Lower lobe of right lung (tissue), 2 donors: ENCODE data around the gene SLC25A18. TPM values are rescaled to one million over a fixed set of nuclear protein-coding genes. Genes with fewer than 3 reads are reported as not detected.

Source experiments
- ATAC-seq, 2 donors: fragments of 200-7000 bp; cut with Tn5 transposase; one replicate each; pipeline ENCODE4 v1.9.1; 2020 to 2022; ENCODE audit warnings: mild to moderate bottlenecking in 2 of 2, moderate library complexity in 2 of 2
- DNase-seq: peaks from one replicate; pipeline ENCODE4 v3.0.0-alpha.2; 2020
- H3K27ac ChIP-seq: fragments of 200-600 bp; one replicate; pipeline ENCODE4 v1.8.0; 2022
- H3K27me3 ChIP-seq: fragments of 200-600 bp; one replicate; pipeline ENCODE4 v1.8.0; 2022; ENCODE audit warnings: low read depth
- H3K36me3 ChIP-seq: fragments of 200-600 bp; one replicate; pipeline ENCODE4 v1.8.0; 2022; ENCODE audit warnings: mild to moderate bottlenecking
- H3K4me1 ChIP-seq: fragments of 200-600 bp; one replicate; pipeline ENCODE4 v1.8.0; 2022
- H3K4me3 ChIP-seq: fragments of 200-600 bp; one replicate; pipeline ENCODE4 v1.8.0; 2022; ENCODE audit warnings: mild to moderate bottlenecking
- H3K9me3 ChIP-seq: fragments of 200-600 bp; one replicate; pipeline ENCODE4 v1.8.0; 2022
- CTCF ChIP-seq: fragments of 200-600 bp; IDR thresholded peaks from one replicate; pipeline ENCODE4 v1.8.0; 2022; ENCODE audit warnings: antibody characterized with exemption, mild to moderate bottlenecking
- intact Hi-C: fragments of 100-400 bp; cut with DNase I; formaldehyde crosslinking; loops from one replicate; pipeline ENCODE4 v1.11.0; 2022
- total RNA-seq: library from RNA; stranded (reverse); fragmentation: NEBNext Ultra II Directional; extraction: Animal tissue kit (Norgen Biotek cat#: 25700); gene quantifications from one replicate; pipeline ENCODE4 v1.2.1, GENCODE V29; 2021
- donor health status: DM: no; HTN: yes; CAD: no; lungs with severe emphysema.

SLC25A18 gene
- total RNA-seq, 1 donor from 2014 or later: 0.50 TPM

- Histone ChIP-seq H3K4me3 (peak overlapping the region; percentile 35), H3K27ac (peak overlapping the region; percentile 88), H3K27me3 (no peaks in the 10 kb centered on the region), H3K36me3 (no peaks in the 10 kb centered on the region), H3K9me3 (no peaks in the 10 kb centered on the region), H3K4me1 (peaks cover 31% of the 10 kb centered on the region)
- intact Hi-C loops: no loop called here
- DNase-seq (peak; percentile 71), ATAC-seq (peak; percentile 88)
- TF ChIP-seq CTCF: no peak
These were observed 7.7 kb downstream of the SLC25A18 start for GRCh38 chr22:17570851-17571631.

GRCh38 chr22:17575151-17575550 lies 11.9 kb downstream of the SLC25A18 start:
- intact Hi-C loops: no loop called here

DNA sequence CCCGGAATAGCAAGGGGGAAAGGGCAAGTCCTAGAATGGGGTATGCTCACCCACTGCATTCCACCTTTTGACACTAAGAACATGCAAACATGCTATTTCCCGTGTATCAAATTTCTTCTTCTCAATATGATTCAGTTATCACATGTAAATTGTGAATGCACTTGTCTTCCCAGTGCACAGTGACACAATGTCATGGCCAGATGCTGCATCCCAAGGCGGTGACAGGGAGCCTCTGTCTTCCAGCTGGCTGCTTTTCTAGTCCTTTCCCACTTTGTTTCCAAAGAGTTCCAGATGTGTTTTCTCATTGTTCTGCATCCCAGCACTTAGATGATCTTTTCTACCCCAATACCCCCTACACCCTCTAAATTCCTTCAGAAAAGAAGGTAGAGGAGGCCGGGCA lies 12.4 kb downstream of the SLC25A18 start:
- ATAC-seq (no peak), DNase-seq (no peak)
- Histone ChIP-seq H3K27me3 (no peaks in the 10 kb centered on the region), H3K36me3 (no peaks in the 10 kb centered on the region), H3K27ac (no peak overlapping the region), H3K4me3 (no peak overlapping the region), H3K9me3 (no peaks in the 10 kb centered on the region), H3K4me1 (peaks cover 12% of the 10 kb centered on the region)
- intact Hi-C loops: no loop called here
- no peak for TF ChIP-seq CTCF

More at GRCh38 chr22:17575151-17575550, 11.9 kb downstream of the SLC25A18 start:
- ATAC-seq (no peak), DNase-seq (no peak)
- Histone ChIP-seq H3K4me1 (peaks cover 17% of the 10 kb centered on the region), H3K27me3 (no peaks in the 10 kb centered on the region), H3K4me3 (no peak overlapping the region), H3K36me3 (no peaks in the 10 kb centered on the region), H3K27ac (no peak overlapping the region), H3K9me3 (no peaks in the 10 kb centered on the region)
- no peak for TF ChIP-seq CTCF

DNA sequence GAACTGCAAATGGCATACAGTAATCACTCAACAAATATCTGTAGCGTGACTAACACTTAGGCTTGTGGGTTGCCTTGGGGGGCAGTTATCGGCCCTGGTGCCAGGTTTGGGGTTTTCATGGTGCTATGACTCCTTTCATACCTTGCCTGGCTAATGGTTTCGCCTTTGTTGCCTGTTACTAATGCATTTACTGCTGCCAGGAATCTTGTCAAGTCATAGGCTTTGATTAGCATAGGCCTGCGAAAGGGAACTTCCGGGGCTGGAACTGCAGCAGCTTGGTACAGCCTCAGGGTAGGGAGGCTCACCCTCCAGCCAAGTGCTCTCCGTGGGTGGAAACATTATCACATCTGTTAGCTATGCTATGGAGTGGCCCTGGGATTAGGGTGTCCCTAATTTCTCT lies 13.2 kb downstream of the SLC25A18 start:
- Histone ChIP-seq H3K27me3 (no peaks in the 10 kb centered on the region), H3K4me3 (no peak overlapping the region), H3K36me3 (no peaks in the 10 kb centered on the region), H3K4me1 (peaks cover 9% of the 10 kb centered on the region), H3K9me3 (no peaks in the 10 kb centered on the region), H3K27ac (no peak overlapping the region)
- no peak for ATAC-seq
- DNase-seq: no peak
- TF ChIP-seq CTCF: no peak
- intact Hi-C loops: no loop called here

GRCh38 chr22:17578136-17578754 lies 14.9 kb downstream of the SLC25A18 start:
- Histone ChIP-seq H3K4me1 (no peaks in the 10 kb centered on the region), H3K9me3 (no peaks in the 10 kb centered on the region), H3K27ac (no peak overlapping the region), H3K36me3 (no peaks in the 10 kb centered on the region), H3K27me3 (no peaks in the 10 kb centered on the region), H3K4me3 (no peak overlapping the region)
- intact Hi-C loops: no loop called here
- ATAC-seq (peak; percentile 51 to 76), DNase-seq (peak; percentile 73)
- TF ChIP-seq CTCF: no peak
